ENCODE data around the gene SEMA6A.
A peak's percentile ranks its signal among the peaks of the same experiment; 100 is the strongest.

The SEMA6A gene

DNA sequence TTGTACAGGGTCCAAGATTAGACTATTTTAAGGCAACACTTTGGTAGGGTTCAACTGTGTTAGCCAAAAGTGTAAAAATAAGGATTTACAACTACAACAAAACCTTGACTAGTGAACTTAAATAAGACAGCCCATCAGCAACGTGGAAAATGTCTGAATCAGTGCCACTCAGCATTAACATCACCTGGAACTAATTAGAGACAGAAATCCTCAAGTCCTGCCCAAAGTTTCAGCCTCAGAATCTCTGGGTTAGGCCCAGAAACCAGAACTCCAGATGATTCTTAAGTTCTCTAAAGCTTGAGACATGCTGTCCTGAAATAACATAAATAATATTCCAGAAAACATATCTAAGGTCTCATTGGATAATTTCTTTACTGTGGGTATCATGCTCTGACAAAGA, 118.6 kb downstream of the SEMA6A start:
- DNase-seq: no peak

DNA sequence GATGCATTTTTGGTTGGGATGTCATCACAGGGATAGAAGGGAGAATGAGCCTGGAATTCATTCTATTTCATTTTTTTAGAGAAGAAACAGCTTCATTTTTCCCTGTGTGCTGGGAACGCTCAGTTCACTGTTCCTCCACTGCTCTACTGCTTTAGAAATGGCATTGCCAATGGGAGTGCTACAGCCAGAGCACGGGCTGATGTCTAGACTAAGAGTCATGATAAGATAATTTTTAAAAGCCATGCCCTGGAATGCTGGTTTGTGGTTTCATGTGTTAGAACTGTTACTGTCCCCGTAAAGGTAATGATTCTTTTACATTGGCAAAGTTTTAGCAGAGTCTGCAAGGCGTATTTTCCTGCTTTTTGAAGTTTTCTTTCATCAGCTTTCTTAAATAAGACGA, 119.6 kb downstream of the SEMA6A start:
- DNase-seq: no peak

DNA sequence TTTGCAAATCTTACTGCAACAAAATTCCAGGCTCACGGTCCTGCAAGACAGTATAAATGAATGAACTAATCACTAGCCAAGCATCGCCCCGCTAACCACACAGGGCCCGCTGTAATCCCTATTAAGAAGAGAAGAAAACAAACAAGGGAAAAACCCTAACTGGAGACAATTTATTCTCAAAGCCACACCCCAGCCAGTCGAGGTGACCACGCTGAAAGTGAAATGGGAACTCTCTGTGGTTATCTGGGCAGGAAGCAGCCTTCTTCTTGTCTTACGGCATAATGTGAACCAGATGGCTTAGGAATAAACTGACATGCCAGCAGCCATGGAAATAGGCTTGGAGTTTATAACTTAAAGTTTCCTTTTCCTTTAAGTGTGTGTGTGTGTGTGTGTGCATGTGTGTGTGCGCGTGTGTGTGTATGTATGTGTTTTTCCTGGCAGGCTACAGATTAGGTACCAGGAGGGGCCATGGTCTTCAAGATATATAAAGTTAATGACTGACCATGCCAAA, 120.2 kb downstream of the SEMA6A start:
- DNase-seq: peak; percentile 11

DNA sequence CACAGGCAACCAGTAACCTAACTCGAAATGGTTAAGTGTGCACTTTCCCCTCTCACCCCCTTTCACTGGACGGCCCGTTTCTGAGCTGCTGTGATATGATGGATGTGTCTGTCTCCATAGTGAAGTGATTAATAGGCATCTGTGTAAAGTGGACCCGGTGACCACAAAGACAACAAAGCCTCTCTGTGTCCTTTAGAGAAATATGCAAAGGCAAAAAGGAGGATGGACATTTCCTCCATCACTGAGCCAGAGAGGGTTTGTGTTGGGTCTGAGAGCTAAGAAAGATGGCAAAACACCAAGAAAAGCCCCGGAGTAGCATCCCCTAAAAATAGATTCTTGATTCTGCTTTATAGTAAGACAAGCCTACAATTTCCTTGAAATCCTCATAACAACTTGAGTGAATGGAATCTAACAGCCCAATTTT, 120.6 kb downstream of the SEMA6A start:
- DNase-seq: no peak

DNA sequence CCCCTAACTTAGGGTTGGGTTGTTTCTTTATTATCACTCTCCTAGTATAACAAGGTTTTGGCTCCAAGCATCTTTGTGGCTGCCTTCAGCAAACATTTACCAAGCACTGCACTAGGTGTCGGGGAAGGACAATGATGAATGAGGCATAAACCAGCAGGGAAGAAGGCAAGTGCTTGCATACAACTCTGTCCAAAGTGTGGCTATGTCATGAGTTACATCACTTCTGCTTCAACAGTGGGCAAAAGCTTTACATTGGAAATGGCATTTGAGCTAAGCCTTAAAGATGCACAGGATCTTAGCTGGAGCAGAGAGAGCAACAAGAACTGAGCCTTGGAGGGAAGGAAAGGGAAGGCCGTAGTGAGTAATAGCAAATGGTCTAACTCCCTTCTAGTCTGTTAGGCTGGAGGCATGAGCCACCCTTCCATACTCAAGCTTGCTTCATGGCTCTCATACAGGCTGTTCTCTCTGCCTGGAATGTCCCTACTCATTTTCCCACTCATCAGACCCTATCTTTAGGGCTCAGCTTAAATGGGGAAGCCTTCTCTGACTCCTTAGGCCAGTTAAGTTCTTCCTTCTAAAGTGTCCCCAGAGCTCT, 121.8 kb downstream of the SEMA6A start:
- no peak for DNase-seq

DNA sequence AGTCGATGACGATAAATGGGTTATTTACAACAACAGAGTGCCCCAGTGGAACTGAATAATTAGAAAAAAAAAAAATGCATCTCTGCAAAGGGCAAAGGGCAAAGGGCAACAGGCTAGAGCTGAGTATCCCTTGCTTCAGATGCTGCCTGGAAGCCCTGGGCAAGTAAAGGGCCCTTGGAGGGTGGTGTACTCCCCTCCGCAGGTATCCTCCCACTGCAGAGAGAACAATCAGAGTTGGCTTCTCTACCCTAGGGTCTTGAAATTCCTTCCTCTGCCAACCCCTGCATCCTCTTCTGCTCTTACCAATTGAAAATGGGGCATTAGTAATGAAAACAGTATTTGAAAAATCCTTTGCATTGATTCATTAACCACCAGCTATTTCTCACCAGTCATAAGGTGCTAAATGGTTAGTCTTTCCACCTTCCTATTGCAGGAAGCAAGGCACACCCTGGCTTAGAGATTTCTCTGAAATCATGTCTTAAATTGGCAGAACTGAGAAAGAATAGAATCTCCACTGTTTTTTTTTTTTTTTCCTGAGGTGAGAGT, 122.6 kb downstream of the SEMA6A start:
- no peak for DNase-seq

DNA sequence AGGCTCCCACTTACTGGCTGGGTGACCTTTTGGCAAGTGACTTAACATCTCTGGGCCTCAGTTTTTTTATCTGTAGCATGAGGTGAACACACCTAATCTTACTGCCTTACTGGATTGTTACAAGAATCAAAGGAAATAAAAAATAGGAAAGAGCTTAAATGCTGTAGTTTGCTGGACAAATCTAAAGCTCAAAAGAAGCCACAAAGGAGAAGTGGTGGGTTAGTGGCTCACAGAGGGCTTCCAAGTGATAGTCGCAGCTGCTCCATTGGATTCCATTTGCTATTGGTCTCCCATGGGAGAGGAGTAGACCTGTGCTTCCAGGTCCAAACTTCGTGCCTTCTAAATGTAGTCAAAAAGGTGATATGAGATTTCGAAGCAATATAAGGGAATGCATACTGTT, 123.6 kb downstream of the SEMA6A start:
- no peak for DNase-seq

DNA sequence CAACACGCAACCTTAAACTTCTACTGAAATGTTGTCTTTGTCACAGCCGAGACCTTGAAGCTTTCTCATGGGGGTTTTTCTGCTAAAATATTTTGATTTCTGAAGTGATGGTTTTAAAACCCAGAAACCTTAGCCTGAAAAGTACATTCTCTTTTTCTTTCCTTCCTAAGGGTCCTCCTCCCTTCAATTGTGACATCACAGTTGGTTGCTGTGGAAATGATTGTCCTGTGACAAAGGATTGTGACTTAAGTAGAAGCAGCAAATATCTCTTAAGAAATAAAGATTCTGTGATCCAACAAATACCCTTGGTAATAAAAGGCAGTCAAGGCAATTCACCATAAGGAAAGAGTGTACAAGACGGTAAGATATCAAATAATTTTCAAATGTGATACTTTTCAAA, 125.2 kb downstream of the SEMA6A start:
- no peak for DNase-seq

DNA sequence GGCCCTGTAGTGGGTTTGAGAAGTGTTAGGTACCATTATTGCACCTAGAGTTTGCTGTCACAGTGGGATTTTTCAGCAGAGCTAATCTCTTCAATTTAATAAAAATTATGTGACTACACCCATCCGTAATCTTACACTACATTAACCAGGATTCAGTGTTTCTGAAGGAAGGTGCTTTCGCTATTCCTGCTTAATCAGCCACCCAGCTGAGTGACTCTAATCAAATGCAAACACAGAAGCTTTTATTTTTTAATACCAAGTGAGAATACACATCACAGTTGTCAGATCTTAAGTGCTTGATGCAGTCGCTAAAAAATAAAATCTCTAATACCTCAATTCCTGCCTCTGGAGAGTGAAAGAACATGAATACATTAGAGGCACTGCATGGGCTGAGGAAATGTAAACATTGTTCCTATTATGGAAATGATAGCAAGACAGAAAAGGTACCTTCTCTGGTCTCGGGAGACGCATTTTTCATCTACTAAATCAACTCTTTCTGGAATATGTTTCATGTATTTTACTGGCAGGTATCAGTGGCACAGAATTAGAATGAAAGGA, 125.7 kb downstream of the SEMA6A start:
- no peak for DNase-seq

DNA sequence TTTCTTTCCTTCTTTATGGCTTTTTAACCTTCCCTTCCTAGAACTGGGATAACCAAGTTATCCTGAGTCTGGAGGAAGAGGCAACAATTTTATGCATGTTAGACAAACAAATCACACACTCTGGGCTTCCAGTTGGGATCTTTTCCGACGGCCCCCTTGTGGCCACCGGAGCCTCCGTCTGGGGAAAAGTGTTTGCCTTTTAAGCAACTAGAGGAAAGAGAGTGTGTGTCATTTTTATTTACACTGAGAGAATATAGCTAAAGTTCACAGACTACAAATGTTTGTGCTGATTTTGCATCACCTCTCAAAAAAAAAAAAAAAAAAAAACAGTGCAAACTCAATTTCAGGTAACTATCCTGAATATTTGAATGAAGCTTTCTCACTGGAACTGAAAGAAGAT, 126.2 kb downstream of the SEMA6A start:
- DNase-seq: no peak

DNA sequence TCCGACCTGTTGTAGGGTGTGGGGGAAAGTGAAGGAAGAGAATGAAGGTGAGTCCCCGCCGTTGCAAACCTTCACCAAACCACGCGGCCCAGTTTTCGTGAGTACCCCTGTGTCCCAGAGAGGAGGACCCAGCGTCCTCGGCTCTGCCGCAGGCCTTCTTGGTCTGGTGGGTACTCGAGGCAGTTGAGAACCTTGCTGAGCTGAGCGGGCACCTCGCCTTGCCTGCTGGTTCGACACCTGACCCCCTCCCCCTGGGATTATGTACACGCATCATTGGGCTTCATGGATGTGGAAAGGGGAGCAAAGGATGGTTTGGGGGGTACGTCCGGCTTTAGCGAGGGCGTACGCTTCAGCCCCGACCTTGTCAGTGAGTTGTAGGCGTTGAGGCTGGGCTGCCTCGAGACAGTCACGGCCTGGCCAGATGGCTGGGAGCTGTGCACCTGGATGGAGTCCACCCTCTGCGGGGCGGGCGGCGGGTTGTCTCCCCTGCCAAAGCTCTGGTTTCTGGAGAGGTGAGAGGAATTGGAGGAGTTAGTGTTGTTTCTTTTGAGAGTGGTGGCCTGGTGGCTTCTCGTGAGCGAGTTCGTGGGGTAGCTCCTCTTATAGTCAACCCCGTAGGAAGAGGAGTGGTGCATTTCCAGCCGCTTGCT, 128.1 kb downstream of the SEMA6A start:
- DNase-seq: no peak

DNA sequence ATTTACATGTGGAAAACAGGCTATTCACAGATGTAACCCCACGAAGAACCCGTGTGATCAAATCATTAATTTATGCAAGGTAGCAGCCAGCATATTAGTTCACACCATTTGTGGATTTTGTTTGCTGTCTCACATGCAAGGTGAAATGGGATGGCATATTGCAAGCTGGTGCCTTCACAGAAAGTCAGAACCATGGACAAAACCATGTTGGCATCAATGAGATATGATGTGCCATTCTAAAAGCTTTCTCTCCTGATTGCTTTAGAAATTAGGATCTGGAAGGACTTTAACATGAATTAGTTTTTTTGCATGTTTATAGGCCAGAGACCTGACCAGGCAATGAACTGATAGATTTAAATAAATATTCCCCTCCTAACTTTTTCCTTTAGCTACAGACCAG, 129.3 kb downstream of the SEMA6A start:
- no peak for DNase-seq

DNA sequence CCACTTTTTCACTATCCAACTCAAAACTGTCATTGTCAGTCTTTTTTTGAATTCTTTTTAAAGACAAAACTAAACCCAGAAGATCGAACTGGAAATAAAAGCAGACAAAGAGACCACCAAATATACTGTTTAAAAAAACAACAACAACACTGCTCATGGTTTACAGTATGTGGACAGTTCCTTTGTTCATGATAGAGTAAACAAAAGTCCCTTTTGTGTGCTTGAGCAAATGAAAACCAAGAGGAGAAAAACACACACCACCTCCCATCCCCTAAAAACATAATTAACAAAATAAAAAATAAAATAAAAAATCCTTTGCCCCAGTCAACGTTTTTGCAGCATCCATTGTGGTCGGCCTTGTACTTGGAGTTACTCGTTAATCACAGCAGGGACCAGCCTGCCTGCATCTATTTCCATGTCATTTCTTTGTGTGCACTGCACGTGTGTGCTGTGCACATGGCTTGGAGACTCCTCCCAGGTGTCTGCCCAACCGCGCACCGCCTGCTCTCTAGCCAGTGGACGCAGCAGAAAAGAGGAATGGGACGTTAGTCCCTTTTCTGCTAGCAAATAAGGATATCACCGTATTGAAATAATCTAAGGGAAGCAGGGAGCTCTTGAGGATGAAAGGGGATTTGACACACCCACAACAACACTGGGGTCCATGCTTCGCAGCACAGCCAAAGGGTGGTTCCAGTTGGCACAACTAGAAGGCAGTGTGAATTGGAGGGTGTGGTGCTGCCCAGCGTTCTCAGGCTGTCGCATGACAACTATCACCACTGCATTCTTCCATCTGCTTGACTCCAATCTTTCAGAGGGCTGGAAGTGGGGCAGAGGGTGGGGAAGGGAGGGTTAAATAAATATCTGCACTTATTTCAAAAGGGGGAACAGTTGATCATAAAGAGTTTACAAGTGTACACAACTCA, 130.0 kb downstream of the SEMA6A start:
- DNase-seq: no peak

DNA sequence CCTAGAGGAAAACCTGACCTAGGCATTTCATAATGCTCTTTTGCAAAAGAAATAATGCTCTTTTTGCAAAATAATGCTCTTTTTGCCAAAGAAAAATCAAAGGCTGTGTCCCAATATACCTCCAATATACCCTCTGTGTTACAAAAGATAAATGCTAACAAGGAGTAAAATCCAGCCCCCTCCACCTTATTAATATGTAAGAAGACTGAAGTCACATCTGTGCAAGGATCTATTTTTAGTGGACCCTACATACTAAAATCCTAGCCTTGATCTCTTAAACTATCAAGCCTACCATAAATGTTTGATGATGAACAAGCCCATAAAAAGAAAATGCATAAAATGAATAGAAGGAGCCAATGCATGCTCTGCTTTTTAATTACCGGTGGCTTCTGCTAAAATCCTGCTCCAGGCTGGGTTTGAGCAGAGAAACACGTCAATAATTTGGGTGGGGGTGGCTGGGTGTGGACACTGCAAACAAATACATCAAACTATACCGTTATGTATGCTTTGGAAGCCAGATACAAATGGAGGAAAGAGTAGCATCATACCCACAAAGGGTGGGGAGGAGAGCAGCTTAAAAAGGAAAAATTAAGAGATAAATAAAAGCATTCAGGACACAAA, 131.6 kb downstream of the SEMA6A start:
- DNase-seq: no peak

DNA sequence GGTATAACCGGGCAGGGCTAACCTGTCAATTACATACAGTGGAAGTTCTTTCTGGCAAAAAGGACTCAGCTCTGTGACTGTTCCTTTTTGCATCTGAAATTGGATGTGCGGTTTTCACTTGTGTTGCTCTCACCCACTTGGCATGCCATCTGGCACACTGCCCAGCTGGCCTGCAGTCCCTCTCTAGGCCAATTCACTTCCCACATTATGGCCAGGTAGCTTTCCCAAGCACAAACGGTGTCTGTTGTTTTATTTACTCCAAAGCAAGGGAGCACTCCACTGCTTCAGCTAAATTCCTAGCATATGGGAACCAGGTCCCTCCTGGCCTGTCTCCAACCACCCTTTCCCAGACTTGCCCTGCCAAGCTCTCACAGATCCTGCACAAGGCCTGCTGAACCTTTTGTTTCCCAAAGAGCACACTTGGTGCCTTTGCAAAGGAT, 132.5 kb downstream of the SEMA6A start:
- no peak for DNase-seq

DNA sequence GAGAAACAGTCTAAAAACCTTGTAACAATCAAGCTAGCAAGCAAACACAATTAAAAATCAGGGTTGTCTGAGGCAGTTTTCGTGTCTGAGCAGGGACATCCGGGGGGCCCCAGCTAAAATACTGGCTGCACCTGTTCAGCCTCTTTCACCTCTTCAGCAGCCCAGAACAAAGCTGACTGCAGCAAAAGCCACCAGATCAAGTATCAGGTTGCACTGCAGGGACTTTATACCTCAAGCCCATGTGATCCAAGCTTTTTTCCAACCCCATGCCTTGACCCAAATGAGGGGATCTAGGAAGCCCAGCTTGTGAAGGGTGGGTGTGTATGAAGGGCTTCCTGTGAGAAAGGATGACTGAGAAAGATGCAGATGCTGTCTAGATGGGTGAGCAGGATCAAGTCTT, 133.4 kb downstream of the SEMA6A start:
- DNase-seq: no peak

DNA sequence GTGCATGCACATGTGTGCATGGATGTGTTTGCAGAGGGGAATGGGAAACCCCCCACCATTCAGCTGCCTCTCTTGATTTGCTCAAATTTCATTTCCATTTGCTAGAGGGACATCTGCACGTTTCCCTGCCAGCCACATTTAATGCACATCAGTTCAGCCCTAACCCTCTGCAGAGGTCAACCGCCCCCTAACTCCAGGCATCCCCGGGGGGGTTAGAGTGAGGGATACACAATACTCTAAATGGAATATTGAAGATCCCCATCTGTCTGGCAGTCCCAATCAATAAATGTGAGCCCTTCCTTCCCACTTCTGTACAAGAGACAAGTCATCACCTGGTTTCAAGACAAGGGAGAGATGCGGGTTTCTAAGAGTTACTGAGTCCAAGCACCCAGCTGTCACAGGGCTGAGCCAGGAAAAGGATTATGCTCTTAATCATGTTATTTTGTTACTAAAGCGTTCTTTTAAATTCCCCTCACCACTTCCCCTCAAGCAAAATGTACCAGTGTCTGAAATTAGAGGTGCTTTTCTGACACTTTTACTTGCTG, 134.1 kb downstream of the SEMA6A start:
- no peak for DNase-seq

DNA sequence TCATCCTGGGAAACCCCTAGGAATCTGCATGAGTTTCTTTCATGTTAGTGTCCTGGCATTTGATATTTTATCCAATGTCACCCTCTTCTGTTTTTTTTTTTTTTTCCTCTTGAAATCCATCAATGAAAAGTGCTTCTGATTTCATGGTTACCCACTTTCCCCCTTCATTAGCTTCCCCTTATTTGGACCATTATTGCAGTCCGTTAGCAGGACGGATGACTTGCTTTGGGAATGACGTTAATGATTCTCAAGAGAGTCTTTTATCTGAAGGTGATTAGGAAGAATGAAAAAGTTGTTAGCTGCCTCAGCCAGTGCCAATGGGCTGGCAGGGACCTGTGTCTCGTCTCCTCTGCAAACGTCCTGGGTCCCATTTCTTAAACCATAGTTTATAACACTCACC, 134.7 kb downstream of the SEMA6A start:
- DNase-seq: no peak

DNA sequence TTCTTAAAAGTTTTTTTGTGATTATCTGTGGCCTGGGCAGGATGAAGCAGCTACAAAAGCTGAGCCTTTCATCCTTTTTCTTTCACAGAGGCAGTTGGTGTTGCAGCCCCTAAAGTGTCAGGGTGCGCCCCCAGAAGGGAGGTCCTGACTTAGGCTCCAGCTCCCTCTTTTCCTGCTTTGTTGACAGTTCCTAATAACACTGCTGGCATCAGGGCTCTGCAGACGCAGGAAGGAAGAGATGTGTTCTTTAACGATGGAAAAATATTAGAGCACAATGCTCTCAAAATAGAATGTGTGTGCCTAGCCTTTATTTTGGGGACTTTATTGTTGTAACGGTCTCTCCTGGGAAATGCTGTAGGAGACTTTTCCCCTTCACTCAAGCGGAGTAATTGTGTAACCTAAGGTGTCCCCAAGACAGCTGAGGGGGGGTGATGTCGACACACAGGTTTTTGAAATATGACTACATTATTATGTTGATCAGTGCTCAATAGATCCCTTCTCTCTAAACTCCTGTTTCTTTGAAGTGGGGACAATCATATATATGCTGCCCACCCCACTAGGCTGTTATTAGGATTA, 135.6 kb downstream of the SEMA6A start:
- DNase-seq: no peak

DNA sequence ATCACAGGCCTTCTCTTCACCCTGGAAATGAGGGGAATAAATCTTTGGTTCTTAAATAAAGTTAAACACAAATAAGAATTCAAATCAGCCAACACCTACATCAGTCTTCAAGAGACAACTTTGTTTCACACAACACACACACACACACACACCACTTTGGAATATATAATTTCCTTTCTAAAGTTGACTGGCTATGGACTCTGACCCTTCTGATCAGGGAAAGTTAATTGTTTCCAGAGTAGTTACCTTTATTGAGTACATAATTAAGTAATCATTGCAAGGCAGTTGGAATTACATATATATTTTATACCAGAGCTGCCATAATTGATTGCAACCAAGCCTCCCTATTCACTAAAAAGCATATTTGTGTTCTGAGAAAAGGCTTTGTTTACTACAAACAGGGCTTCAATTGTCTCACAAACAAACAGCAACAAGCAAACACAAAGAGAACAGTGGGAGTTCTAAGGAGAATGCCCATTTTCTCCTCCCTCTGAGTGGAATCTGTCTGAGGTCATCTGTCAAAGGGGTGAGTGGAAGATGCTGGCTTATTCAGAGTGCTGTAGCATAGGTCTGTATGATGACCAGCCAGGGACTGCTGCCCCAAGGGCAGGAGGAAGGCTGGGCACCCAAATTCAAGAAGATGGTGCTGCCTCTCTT, 136.6 kb downstream of the SEMA6A start:
- DNase-seq: no peak

DNA sequence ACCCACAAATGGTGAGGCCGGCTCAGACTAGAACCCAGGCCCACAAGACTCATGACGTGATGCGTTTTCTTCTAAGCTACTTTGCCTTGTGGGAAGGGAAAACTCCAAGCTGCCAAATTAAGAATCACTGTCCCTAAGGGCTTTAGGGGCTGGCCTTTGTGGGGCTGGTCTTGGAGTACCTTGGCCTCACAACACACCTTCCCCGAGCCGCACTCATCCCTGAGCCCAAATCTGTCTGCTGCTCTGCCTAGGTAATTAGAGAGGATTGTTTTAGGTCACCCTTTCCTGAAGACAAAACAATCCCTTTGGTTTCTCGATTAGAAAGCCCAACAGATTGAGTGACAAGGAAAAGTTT, 137.3 kb downstream of the SEMA6A start:
- no peak for DNase-seq
